ENCODE results near the gene FAM131A.

GRCh38 chr3:184382326-184383032, 45.1 kb downstream of the FAM131A start:
- TF ChIP-seq CTCF (conservative IDR thresholded peaks at IDR 0.05; ENCODE audit: low read depth, low read length) (no peak), EZH2 (IDR thresholded peaks at IDR 0.05; ENCODE audit: borderline replicate concordance, low read depth, low read length, poor library complexity, severe bottlenecking) (no peak)
